Activated T-helper 9 cell treated with anti-CD3 and anti-CD28 coated beads, Interleukin-2, amount 50 U/mL, for 16 hours (primary cell): Measurements from ENCODE around the gene DDIAS.
A peak's percentile ranks its signal among the peaks of the same experiment; 100 is the strongest.
"Not testable (repeated sequence)": the region's sequence is repeated elsewhere in the genome, so short reads cannot be mapped to it uniquely, and the experiment has no call there.

Source experiments
- DNase-seq: peaks from one replicate; pipeline ENCODE4 v3.0.0-alpha.2; 2020; ENCODE audit warnings: low read depth

DDIAS gene, protein sequence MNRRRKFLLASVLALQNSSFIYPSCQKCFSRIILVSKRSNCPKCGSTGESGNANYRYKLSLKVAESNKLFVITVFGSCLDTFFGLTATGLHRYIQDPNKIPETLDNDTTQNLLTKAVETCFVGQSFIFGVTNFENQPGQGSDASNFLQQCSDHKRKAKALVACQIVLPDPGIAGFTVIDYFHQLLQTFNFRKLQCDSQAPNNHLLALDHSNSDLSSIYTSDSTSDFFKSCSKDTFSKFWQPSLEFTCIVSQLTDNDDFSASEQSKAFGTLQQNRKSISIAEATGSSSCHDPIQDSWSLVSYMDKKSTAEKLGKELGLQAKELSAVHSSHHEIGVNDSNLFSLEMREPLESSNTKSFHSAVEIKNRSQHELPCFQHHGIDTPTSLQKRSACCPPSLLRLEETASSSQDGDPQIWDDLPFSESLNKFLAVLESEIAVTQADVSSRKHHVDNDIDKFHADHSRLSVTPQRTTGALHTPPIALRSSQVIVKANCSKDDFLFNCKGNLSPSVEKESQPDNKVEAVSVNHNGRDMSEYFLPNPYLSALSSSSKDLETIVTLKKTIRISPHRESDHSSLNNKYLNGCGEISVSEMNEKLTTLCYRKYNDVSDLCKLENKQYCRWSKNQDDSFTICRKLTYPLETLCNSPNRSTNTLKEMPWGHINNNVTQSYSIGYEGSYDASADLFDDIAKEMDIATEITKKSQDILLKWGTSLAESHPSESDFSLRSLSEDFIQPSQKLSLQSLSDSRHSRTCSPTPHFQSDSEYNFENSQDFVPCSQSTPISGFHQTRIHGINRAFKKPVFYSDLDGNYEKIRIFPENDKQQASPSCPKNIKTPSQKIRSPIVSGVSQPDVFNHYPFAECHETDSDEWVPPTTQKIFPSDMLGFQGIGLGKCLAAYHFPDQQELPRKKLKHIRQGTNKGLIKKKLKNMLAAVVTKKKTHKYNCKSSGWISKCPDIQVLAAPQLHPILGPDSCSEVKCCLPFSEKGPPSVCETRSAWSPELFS

DNA sequence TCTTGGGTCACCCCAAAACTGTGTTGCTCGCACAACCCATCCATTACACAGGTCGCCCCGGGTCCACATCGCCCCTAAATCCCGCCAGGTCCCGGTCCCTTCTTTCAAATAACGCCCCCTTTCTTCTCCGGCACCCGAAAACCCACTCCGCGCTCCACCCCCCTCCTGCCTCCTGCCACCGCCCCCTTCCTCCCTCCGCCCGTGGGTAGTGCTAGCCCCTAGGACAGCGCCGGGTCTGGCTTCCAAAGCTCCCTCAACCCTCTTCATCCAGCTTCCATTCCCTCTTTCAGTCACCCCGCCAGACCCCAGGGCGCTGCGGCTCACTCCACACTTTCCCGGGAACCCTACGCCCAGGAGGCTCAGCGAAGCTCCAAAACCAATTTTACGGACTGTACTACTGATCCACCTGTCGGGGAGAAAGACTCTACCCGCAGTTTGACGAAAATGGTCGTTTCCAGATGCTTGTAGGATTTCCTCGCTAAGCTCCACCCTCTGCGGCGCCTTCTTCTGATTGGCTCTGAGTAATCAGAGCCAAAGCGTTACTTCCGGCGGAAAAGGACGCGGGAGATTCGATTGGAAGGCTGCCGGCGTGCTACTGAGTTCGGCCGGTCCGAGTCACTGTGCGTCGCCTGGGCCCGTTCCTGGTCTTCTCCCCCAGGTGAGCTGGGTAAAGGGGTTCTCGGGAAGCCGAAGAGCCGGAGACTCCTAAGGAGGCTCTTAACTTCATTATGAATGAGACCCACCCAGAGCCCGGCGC is at the start of gene DDIAS:
TSS of gene DDIAS (plus strand) at position 572 of the 757 bp plus-strand sequence. CDS start 13,003 bp downstream, outside the sequence.
- peak; percentile 90 for DNase-seq

- DNase-seq: no peak
These were observed 47.3 kb upstream of the DDIAS start for GRCh38 chr11:82854242-82854641.

DNA sequence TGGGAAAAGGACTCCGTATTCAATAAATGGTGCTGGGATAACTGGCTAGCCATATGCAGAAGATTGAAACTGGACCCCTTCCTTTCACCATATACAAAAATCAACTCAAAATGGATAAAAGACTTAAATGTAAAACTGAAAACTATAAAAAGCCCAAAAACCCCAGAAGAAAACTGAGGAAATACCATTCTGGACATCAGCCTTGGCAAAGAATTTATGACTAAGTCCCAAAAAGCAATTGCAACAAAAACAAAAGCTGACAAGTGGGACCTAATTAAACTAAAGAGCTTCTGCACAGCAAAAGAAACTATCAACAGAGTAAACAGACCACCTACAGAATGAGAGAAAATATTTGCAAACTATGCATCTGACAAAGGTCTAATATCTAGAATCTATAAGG is 46.6 kb upstream of the DDIAS start:
- DNase-seq: not testable (repeated sequence)

DNA sequence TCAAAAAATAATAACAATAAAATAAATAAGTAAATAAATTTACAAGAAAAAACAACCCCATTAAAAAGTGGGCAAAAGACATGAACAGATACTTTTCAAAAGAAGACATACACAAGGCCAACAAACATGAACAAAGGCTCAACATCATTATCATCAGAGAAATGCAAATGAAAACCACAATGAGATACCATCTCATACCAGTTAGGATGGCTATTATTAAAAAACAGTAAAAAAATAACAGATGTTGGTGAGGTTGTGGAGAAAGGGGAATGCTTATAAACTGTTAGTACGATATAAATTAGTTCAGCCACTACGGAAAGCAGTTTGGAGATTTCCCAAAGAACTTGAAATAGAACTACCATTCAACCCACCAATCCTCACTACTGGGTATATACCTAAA is 45.9 kb upstream of the DDIAS start:
- DNase-seq: no peak

DNA sequence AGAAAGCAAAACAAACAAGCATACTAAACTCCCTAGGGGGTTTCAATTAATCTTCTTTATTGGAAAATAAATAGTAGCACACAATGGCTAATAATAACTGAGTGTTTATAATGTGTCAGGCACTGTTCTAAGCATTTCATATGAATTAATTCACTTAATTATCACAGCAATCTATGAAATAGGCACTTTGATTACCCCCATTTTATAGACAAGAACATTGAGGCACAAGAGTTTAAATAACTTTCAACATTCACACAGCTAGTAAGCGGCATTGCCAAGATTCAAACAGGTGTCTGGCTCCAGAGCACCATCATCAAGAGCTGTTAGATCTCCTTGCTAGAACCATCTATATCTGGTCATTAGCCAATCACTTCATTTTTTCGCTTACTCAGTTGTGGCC is 44.4 kb upstream of the DDIAS start:
- no peak for DNase-seq

DNA sequence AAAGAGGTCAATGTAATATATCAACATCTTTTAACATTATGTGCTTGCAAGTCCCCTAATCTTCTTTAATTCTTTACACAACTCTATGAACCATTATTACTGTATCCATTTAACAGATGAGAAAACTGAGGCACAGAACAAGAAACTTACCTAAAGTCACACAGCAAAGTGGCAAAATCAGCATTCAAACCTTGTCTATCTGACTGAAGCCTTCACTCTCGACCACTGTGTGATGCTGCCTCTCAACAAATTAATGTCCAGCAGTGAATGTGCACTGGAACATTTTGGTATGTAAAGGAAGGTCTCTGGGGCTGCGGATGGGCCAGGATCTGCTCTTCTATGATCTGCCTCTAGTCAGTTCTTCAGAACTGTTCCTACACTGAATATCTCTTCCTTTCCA is 43.4 kb upstream of the DDIAS start:
- no peak for DNase-seq

- DNase-seq: no peak
These were observed 42.9 kb upstream of the DDIAS start for GRCh38 chr11:82858556-82859091.

DNA sequence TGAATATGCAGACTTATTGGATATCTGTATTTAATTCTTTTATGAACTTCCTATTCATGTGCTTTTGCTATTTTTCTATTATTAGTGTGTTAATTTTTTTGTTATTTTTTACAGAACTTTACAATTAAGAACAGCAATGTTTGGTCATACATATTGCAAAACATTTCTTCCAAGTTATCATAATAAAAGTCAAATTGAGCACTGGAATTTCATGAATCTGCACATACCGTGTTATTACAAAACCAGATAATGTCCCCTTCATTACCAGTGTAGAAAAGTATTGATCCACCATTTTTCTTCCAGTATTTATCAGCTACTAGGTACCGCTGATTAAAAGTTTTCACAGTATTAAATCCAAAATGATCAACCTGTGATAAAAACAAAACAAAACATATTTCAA is 41.8 kb upstream of the DDIAS start:
- DNase-seq: no peak

- no peak for DNase-seq
These were observed 39.2 kb upstream of the DDIAS start for GRCh38 chr11:82862379-82862778.

DNA sequence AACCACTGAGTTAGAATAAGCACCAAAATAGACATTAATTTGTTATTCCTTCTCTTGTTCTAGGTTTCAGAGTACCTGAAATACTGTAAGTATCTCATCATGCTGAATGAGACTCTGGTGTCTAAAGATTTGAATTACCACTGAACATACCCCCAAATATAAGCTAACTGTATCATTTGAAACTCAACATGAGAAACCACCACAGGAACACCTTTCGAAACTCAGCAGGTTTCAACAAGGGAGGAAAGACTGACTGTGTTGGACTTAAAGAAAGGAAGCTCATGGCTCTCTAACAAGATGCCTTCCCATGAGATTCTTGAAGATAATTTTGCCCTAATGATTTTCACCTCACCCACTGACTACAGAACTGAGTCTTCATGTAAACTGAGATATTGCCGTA is 38.3 kb upstream of the DDIAS start:
- no peak for DNase-seq

- DNase-seq: no peak
These were observed 37.3 kb upstream of the DDIAS start for GRCh38 chr11:82864268-82864667.

GRCh38 chr11:82865841-82866240 is 35.7 kb upstream of the DDIAS start:
- no peak for DNase-seq

- DNase-seq: peak; percentile 47
These were observed 33.9 kb upstream of the DDIAS start for GRCh38 chr11:82867495-82868082.

DNA sequence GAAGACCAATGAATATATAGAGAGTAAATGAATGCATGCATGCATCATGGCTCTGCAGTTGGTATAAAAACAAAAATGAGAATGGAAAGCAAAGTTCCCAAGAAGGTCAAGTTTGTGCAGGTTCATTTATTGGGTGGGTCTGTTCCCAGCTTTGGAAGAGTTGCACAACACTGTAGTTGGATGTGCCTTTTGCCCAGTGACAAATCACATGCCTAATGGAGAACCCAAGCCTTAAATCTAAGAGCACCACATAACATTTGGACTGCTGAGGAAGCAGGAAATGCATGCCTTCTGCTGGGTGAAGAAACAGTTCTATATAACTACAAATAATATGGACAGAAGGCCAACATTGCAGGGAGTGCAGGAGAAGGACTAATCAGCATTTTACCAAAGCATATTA is 31.9 kb upstream of the DDIAS start:
- no peak for DNase-seq

DNA sequence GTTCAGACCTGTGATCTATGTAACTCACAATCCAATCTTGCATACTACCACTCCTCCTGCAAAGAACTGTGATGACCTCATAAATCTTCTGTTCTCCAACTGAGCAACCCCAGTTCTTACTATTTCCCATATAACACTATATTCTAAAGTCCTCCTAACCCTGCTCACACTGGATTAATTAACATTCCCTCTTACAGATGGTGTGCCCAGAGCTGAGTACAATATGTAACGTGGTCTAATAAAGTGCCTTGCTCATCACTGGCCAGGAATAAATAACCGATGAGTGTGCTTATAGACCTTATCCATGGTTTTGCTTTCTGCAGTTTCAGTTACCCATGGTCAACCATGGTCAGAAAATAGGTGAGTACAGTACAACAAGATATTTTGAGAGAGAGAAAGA is 29.9 kb upstream of the DDIAS start:
- DNase-seq: no peak

DNA sequence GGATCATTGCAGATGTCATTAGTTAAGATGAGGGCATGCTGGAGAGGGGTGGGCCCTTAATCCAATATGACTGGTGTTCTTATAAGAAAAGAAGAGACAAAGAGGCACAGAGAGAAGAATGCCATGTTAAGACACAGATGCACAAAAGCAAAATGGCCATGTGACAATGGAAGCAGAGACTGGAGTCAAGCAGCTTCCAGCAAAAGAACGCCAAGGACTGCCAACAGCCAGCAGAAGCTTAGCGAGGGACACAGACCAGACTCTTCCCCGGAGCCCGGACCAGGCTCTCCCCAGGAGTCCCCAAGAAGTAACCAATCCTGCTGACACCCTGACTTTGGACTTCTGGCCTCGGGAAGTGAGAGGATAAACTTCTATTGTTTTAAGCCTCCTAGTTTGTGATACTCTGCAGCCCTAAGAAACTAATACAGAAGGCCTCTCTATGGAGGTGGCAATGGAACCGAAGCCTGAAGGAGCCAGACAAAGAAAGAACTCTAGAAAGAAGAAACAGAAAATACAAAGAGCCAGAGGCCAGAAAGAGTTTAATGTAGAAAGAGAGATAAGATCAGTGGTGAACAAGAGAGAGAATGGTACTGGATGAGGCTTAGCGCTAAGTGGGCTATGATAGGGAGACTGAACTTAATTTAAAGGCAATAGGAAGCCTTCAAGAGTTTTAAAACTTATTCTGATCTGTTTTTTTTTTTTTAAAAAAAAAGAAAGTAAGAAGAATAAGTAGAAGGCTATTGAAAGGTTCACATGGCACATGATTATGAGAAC is 29.0 kb upstream of the DDIAS start:
- DNase-seq: no peak

DNA sequence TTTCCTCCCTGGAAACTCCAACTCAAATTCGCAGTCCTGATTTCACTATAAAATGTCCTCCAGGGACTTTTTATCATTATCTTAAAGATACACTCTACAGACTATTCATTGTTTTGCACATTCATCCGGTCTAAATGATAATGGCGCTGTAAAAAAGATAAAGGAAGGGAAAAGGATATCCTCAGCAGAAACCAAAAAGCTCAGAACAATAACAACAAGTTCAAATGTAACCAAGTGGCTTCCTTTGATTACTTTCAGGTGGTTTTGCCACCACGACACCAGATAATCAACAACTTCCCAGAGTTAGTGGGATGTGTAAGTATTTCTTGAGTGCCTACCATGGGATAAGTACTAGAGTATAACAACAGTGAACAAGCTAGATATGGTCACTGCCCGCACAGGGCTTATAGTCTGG is 27.6 kb upstream of the DDIAS start:
- no peak for DNase-seq

- DNase-seq: no peak
These were observed 26.7 kb upstream of the DDIAS start for GRCh38 chr11:82874646-82875523.

DNA sequence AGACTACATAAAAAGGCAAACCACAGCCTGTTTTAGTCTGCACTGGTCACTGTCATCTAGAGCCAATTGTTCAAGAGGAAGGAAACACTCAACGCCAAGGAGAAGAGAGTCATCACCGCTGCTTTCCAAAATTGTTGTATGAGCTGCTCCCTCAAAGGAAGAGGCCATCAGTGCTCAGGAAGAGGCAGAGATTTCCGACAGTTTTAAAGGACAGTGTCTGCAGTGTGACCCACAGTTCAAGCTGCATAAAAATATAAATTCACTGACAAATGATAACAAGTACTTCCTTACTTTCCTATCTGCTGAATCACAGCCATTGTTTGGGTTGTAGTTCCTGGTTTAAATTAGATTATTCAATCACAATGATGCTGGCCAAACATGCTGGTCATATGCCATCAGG is 17.7 kb upstream of the DDIAS start:
- DNase-seq: no peak
